Measurements from ENCODE around the gene ZNRF2.

The ZNRF2 gene

GRCh38 chr7:30405179-30405578 is 120.8 kb downstream of the ZNRF2 start:
- DNase-seq (ENCODE audit: low read depth in 2 of 2) = no peak

DNA sequence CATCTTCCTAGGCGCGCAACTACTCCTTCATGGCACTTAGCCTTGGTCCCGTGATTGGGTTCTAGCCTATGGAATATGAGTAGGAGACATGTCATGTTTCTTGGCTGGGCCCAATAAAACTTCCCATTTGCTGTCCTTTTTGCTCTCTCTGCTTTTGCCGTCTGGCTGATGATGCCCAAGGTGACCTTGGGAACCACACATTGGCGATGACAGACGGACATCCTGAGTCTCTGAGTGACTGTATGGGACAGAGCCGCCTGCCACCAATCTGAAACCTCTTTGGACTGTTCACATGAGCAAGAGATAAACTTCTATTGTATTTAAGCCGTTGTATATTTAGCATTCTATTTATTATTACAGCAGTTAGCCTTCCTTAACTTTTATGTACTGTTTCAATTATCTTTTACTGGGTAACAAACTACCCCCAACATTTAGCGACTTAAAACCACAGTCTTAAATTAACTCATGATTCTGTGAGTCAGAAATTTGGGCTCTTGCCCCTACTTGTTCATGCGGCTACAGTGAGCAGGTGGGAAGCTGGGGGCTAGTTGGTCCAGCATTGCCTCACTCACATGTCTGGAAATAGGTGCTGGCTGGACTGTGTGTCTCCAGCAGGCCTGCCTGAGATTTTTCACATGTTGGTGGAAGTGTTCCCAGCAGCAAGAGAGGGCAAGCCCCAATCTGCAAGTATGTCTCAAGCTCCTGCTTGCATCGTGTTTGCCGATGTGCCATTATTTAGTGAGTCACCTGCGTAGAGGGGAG is 122.4 kb downstream of the ZNRF2 start:
- DNase-seq (ENCODE audit: low read depth in 2 of 2) = peak in 1 of 2 experiments; percentile 3

GRCh38 chr7:30411173-30411572 is 126.8 kb downstream of the ZNRF2 start:
- DNase-seq (ENCODE audit: low read depth in 2 of 2) = no peak

GRCh38 chr7:30411897-30412296 is 127.5 kb downstream of the ZNRF2 start:
- DNase-seq (ENCODE audit: low read depth in 2 of 2) = no peak

GRCh38 chr7:30412782-30413504 is 128.5 kb downstream of the ZNRF2 start:
- peak; percentile 56 to 58 for DNase-seq (ENCODE audit: low read depth in 2 of 2)

- DNase-seq (ENCODE audit: low read depth in 2 of 2) = no peak
Measured at GRCh38 chr7:30413864-30414263, 129.5 kb downstream of the ZNRF2 start.

Measured in fibroblast of skin of left quadriceps (primary cell).